ENCODE data around the gene ACKR2.

The ACKR2 gene

DNA sequence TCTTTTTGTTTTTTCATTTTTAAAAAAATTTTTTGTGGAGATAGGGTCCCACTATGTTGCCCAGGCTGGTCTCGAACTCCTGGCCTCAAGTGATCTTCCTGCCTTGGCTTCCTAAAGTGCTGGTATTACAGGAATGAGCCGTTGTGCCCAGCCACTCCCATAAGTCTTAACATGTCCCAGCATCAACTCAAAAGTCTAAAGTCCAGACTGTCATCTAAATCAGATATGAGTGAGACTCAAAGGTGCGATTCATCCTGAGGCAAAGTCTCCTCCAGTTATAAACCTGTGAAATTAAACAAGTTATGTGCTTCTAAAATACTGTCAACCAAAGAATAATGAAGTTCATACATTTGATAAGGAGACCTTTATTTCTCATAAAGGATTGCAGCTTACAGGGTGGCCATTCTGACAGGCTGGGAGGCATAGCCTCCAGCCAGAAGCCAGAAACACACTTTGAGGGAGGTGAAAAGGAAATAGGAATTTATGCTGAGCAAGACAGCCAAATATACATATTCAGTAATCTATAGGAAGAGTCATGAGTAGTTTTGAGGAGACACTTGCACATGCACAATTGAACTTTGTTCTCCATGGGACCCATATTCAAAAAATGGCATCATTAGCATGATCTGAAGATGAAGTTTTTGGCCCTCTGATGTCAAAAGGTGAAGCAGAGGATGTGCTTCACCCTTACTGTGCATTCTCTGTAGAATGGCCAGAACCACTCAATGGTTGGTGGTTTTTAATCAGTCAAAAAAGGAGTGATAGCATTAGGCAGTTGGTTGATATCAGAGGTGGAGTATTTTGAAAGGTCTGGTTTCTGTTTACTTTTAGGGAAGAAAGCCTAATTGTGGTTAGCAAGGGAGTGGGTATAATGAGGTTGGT is 85.7 kb downstream of the ACKR2 start:
- no peak for DNase-seq

GRCh38 chr3:42895580-42895868 is 86.3 kb downstream of the ACKR2 start:
- DNase-seq = no peak

DNA sequence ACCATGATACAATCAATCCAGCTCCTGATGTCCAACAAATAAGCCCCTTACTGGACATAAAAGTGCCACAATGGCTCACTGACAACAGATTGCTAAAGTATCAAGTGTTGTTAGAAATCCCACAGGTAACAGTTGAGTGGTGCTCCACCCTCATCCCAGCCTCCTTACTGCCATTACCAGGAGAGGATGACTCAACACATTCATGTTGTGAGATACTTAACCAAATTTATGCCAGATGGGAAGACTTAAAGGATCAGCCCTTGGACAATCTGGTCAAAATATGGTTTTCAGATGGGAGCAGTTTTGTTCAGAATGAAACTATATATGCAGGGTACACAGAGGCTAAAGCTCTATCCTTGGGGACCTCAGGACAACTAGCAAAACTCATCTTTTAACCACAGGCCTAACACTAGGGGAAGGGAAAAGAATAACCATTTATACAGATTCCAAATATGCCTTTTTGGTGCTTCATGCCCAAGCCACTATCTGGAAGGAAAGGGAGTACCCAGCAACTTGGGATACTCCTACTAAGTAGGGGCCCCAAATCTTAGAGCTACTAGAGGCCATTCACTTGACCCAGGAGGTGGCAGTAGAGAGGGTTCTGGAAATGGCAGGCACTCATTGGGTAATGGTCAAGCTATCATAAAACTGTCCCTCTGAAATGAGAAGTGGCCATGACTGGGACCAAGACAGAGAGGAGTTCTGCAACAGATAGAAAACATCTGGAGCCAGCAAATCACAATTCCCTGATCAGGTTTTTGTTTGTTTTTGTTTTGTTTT is 89.8 kb downstream of the ACKR2 start:
- no peak for DNase-seq

DNA sequence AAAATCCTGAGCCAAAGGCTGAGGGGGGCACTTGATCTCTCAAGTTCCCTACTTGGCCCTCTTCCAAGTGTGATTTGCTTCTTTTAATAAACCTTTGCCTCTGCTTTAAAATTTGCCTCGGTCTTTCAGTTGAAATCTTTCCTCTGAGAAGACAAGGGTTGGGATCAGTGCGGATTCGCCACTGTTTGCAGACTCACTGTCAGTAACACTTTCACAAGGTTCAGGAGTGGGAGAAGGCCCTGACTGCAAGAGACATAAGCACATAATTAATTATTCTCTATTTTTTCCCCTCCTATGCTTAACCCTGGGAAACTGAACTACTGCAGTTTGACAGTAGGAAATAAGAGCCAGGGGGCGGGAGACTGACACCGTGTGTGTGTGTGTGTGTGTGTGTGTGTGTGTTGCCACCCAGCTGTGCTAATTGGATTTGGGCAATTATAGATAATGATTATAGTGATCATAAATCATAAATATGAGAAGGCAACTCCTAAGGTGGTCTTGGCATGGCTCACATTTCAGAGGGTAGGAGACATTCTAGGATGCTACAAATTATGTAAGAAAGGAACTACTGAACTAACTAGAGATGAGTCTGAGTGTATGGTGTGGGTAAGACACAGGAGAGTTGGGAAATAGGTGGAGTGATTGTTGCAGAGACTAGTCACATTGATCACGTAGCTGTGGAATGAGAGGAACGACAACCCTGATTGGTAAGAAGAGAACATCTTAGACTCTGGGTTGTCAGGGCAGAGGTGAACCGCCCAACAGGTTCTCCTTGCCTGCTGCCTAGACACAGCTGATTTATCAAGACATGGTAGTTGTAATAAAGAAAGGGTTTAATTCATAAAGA is 91.2 kb downstream of the ACKR2 start:
- DNase-seq = no peak

DNA sequence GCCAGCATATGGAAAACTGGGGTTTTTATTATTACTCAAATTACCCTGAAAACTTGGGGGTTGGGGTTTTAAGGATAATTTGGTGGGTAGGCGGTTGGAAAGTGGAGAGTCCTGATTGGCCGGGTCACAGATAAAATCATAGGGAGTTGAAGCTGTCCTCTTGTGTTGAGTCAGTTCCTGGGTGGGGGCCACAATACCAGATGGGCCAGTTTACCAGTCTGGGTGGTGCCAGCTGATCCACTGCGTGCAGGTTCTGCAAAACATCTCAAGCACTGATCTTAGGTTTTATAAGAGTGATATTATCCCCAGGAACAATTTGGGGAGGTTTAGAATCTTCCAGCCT is 91.8 kb downstream of the ACKR2 start:
- no peak for DNase-seq

GRCh38 chr3:42902257-42902656 is 93.0 kb downstream of the ACKR2 start:
- no peak for DNase-seq

DNA sequence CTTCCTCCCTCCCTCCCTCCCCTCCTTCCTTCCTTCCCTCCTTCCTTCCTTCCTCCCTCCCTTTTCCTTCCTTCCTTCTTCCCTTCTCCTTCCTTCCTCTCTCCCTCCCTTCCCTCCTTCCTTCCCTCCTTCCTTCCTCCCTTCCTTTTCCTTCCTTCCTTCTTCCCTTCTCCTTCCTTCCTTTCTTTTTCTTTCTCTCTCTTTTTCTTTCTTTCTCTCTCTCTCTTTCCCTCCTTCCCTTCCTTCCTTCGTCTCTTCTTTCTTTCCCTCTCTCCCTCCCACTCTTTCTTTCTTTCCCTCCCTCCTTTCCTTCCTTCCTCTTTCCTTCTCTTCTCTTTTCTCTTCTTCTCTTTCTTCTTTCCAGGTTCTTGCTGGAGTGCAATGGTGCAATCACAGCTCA is 94.8 kb downstream of the ACKR2 start:
- no peak for DNase-seq

- no peak for DNase-seq
Observed at GRCh38 chr3:42905740-42906069, 96.5 kb downstream of the ACKR2 start.

- no peak for DNase-seq
Observed at GRCh38 chr3:42906070-42906847, 97.0 kb downstream of the ACKR2 start, which contains the start of gene ZNF662. ZNF662 (plus strand) TSS chr3:42906142; CDS start chr3:42908115, 1,973 bp downstream.

GRCh38 chr3:42906848-42907183 is 97.6 kb downstream of the ACKR2 start:
- no peak for DNase-seq

- DNase-seq = no peak
Observed at GRCh38 chr3:42908675-42909074, 99.4 kb downstream of the ACKR2 start.

GRCh38 chr3:42911551-42911950 is 102.3 kb downstream of the ACKR2 start:
- DNase-seq = no peak

GRCh38 chr3:42914771-42915515 is 105.7 kb downstream of the ACKR2 start:
- DNase-seq = no peak

All from NCI-H187 (cell line).